ENCODE measurements around the gene KCNJ12.

Gene KCNJ12

DNA sequence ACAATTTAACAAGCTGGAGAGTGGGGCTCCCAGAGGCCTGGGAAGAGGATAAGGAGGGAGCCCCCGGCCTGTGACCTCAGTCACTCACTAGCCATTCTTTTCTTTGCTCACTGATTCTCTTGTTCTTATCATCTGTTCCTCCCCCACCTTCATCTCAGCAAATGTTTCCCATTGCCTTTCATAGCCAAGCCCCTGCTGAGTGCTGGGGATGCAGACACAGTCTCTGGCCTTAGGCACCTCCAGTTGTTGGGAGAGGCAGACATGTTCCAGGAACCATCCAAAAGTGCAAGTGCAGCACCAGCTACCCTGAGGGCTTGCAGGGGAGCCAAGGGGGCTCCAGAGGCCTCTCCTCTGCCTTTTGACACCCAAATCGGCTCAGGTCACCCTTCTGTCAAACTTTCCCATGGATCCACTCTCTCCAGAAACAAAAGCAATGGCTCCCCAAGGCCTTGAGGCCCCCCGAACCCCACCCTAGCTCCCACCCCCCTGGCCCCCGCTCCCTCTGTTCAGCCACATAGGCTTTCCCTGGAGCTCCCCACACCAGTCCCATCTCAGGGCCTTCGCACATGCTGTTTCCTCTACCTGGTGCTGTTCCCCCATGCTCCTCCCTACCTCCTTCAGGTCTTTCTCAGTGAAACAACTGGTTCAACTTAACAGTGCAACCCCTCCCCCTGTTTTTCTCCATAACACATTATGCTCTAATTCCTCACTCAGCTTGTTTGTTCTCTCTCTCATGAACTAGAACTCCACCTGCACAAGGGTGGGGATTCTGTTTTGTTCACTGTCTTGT lies 14.9 kb upstream of the KCNJ12 start:
- TF ChIP-seq FOXP2 (optimal IDR thresholded peaks at IDR 0.05; ENCODE audit: borderline replicate concordance, extremely low read depth, extremely low read length, insufficient read depth) (no peak), POLR2AphosphoS5 (IDR thresholded peaks at IDR 0.05; ENCODE audit: low read depth, low read length) (no peak), SIN3A (IDR thresholded peaks at IDR 0.05; ENCODE audit: borderline replicate concordance, insufficient read depth, low read length) (no peak), TAF1 (IDR thresholded peaks at IDR 0.05; ENCODE audit: borderline replicate concordance, insufficient read depth, low read length) (no peak)
- TF ChIP-seq, protein P1, sequence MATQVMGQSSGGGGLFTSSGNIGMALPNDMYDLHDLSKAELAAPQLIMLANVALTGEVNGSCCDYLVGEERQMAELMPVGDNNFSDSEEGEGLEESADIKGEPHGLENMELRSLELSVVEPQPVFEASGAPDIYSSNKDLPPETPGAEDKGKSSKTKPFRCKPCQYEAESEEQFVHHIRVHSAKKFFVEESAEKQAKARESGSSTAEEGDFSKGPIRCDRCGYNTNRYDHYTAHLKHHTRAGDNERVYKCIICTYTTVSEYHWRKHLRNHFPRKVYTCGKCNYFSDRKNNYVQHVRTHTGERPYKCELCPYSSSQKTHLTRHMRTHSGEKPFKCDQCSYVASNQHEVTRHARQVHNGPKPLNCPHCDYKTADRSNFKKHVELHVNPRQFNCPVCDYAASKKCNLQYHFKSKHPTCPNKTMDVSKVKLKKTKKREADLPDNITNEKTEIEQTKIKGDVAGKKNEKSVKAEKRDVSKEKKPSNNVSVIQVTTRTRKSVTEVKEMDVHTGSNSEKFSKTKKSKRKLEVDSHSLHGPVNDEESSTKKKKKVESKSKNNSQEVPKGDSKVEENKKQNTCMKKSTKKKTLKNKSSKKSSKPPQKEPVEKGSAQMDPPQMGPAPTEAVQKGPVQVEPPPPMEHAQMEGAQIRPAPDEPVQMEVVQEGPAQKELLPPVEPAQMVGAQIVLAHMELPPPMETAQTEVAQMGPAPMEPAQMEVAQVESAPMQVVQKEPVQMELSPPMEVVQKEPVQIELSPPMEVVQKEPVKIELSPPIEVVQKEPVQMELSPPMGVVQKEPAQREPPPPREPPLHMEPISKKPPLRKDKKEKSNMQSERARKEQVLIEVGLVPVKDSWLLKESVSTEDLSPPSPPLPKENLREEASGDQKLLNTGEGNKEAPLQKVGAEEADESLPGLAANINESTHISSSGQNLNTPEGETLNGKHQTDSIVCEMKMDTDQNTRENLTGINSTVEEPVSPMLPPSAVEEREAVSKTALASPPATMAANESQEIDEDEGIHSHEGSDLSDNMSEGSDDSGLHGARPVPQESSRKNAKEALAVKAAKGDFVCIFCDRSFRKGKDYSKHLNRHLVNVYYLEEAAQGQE (IDR thresholded peaks at IDR 0.05; ENCODE audit: insufficient read depth in 1 of 2, low read depth in 2 of 2, low read length in 2 of 2) = no peak

DNA sequence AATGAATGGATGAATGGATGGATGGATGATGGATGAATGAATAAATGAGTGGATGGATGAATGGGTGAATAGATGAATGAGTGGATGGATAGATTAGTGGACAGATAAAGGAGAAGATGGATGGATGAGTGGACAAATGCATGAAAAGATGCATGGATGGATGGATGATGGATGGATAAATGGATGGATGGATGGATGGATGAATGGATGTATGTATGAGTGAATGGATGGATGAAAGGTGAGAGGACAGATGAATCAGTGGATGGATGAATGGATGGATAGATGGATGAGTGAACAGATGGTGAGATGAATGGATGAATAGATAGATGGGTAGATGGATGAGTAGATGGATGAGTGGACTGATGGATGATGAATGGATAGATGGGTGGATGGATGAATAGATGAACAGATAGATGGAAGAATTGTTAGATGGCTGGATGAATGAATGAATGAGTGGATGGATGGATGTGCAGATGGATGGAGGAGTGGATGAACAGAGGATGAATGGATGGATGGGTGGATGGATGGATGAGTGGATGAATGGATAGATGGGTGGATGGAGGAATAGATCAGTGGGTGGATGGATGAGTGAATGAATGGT lies 13.7 kb upstream of the KCNJ12 start:
- TF ChIP-seq TAF1 (IDR thresholded peaks at IDR 0.05; ENCODE audit: borderline replicate concordance, insufficient read depth, low read length) (no peak), POLR2AphosphoS5 (IDR thresholded peaks at IDR 0.05; ENCODE audit: low read depth, low read length) (no peak)

DNA sequence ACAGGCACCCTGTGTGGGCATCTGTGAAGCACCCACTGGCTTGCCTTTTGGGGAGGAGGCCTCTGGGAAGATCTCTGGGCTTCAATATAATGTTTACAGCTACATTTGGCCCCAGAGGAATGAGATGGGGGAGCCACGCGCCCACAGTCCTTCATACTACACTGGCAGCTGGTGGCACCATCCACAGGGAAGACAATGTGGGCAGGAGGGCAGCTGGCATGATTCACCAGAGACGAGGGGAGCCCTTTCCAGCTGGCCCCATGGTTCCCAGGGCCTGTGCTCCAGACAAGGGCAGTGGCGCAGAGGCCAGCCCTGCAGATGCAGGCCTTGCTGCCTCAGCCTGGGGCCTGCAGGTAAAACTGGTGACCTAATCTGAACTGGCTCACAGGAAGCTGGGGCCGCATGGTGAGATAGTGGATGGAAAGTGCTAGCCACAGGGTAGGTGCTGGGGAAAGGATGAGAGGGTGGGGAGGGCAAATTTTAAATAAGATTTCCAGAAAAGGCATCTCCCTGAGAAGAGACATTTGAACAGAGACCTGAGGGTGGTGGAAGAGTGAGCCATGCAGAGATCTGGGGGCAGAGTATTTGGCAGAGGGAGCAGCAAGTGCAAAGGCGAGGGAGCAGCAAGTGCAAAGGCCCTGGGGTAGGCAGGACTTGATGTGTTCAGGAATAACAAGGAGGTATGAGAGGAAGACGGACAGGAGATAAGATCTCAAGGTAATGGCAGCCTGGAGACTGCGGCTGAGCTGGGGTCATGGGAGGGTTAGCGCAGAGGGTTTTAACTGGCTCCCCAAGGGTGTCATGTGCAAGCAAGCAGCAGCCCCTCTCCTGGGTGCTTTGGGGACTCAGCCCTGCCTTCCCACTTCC lies 12.1 kb upstream of the KCNJ12 start:
- no peak for TF ChIP-seq POLR2AphosphoS5 (IDR thresholded peaks at IDR 0.05; ENCODE audit: low read depth, low read length)
- TF ChIP-seq SIN3A (IDR thresholded peaks at IDR 0.05; ENCODE audit: borderline replicate concordance, insufficient read depth, low read length) = no peak
- TF ChIP-seq, protein P1 (IDR thresholded peaks at IDR 0.05; ENCODE audit: insufficient read depth in 1 of 2, low read depth in 2 of 2, low read length in 2 of 2) = no peak
- no peak for TF ChIP-seq FOXP2 (optimal IDR thresholded peaks at IDR 0.05; ENCODE audit: borderline replicate concordance, extremely low read depth, extremely low read length, insufficient read depth)
- no peak for TF ChIP-seq TAF1 (IDR thresholded peaks at IDR 0.05; ENCODE audit: borderline replicate concordance, insufficient read depth, low read length)

DNA sequence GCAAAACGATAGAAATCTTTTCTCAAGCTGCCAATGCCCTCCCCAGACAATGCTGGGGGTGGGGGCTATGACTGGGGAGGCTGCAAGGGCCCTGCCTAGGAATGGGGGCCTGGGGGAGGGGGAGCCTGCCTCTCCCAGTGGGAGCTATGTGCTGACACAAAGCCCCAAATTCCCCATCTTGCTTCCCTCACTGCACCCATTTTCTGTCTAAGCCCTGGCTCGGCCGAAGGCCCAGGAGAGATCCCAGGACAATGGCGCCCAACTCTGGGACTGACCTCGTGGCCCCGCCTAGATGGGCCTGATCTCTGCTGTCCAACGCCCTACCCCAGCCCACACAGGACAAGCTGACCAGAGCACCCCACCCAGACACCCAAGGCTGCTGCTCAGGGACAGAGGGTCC lies 11.1 kb upstream of the KCNJ12 start:
- TF ChIP-seq FOXP2 (optimal IDR thresholded peaks at IDR 0.05; ENCODE audit: borderline replicate concordance, extremely low read depth, extremely low read length, insufficient read depth) (no peak), SIN3A (IDR thresholded peaks at IDR 0.05; ENCODE audit: borderline replicate concordance, insufficient read depth, low read length) (no peak), POLR2AphosphoS5 (IDR thresholded peaks at IDR 0.05; ENCODE audit: low read depth, low read length) (no peak), TAF1 (IDR thresholded peaks at IDR 0.05; ENCODE audit: borderline replicate concordance, insufficient read depth, low read length) (no peak)
- TF ChIP-seq, protein P1 (IDR thresholded peaks at IDR 0.05; ENCODE audit: insufficient read depth in 1 of 2, low read depth in 2 of 2, low read length in 2 of 2) = no peak

DNA sequence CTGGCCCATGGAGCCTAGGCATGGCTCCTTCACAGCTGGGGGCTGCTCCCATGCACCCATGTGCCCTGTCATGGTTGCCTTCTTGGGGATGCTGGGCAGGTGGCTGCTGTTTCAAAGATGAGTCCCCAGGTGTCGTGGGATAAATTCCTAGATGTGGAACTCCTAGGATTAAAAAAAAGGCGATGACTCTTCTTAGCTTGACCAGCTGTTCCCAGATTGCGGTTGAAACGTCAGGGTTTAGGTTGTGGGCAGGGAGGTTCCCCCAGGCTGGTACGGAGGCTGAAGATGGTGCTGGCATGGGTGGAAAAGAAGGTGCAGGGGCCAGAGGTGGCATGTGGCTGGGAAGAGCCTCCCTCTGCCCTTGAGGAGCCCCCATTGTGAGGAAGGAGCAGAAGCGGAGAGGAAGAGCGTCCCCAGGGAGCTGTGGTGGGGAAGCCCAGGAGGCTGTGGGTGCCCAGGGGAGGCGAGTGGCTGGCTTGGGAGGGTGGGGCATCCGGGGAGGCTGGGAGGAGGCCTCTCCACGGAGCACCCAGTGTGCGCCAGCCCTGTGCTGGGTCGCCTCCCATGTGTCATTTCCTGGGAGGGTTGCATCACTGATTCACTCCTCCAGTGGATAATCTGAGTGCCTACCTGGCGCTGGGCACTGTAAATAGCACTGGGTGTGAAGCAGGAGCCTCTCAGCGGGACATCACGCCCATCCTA lies 7.5 kb upstream of the KCNJ12 start:
- TF ChIP-seq TAF1 (IDR thresholded peaks at IDR 0.05; ENCODE audit: borderline replicate concordance, insufficient read depth, low read length) (no peak), SIN3A (IDR thresholded peaks at IDR 0.05; ENCODE audit: borderline replicate concordance, insufficient read depth, low read length) (no peak), POLR2AphosphoS5 (IDR thresholded peaks at IDR 0.05; ENCODE audit: low read depth, low read length) (no peak), FOXP2 (optimal IDR thresholded peaks at IDR 0.05; ENCODE audit: borderline replicate concordance, extremely low read depth, extremely low read length, insufficient read depth) (no peak)
- TF ChIP-seq, protein P1 (IDR thresholded peaks at IDR 0.05; ENCODE audit: insufficient read depth in 1 of 2, low read depth in 2 of 2, low read length in 2 of 2) = no peak

Data from PFSK-1 (cell line).